Body of pancreas (tissue), 4 donors: ENCODE measurements around the gene CTPS1. TPM values are rescaled to one million over a fixed set of nuclear protein-coding genes. Genes with fewer than 3 reads are reported as not detected.

ENCODE experiments used
- ATAC-seq: fragments of 150-250 bp; one replicate; pipeline ENCODE4 v1.9.1; 2016
- DNase-seq, 4 donors: peaks; one replicate each; pipeline ENCODE4 v3.0.0-alpha.2; 2019
- H3K27ac ChIP-seq, 4 donors: fragments of 200-600 bp; sonication (generic); 1 replicate in 3 of 4; 2 replicates in 1 of 4; pipeline versions ENCODE4 v1.5.1 to v1.6.1; 2016 to 2019; ENCODE audit warnings: mild to moderate bottlenecking in 1 of 4, mixed read lengths in 1 of 4, moderate library complexity in 1 of 4
- H3K27me3 ChIP-seq, 2 donors: fragments of 200-600 bp; sonication (generic); one replicate each; pipeline ENCODE4 v1.6.0; 2016; ENCODE audit warnings: mild to moderate bottlenecking in 1 of 2
- H3K36me3 ChIP-seq, 2 donors: fragments of 200-600 bp; sonication (generic); replicated peaks in 1 of 2; 2 replicates each; pipeline ENCODE4 v1.5.1; 2016; ENCODE audit warnings: low read depth in 2 of 2; ENCODE audit not compliant: insufficient read depth in 1 of 2
- H3K4me1 ChIP-seq: fragments of 200-600 bp; sonication (generic); one replicate; pipeline ENCODE4 v1.6.0; 2016
- H3K4me3 ChIP-seq, 2 donors: fragments of 200-600 bp; sonication (generic); 1 replicate in 1 of 2; 2 replicates in 1 of 2; pipeline ENCODE4 v1.5.1; 2016 to 2019
- H3K9me3 ChIP-seq, 3 donors: fragments of 200-600 bp; sonication (generic); 1 replicate in 2 of 3; 2 replicates in 1 of 3; pipeline ENCODE4 v1.5.1; 2016
- CTCF ChIP-seq, 7 experiments: fragments of 450-650 bp in 4 of 7; fragments of 200-600 bp in 3 of 7; sonication (generic) in 3 of 7; IDR thresholded peaks; one replicate each; pipeline ENCODE4 v1.5.1; 2016 to 2019; ENCODE audit warnings: antibody characterized with exemption in 7 of 7
- POLR2A ChIP-seq, 3 donors: fragments of 450-650 bp; IDR thresholded peaks; one replicate each; pipeline ENCODE4 v1.6.1; 2016; ENCODE audit warnings: antibody characterized with exemption in 3 of 3, mild to moderate bottlenecking in 2 of 3
- WGBS, 2 donors: methylation state at CpG; one replicate each; pipeline ENCODE4 v1.1.5; 2017; 5-methylcytosine and 5-hydroxymethylcytosine counted together
- intact Hi-C: fragments of 100-400 bp; cut with DNase I; formaldehyde crosslinking; loops from one replicate; pipeline ENCODE4 v1.15.1; 2023
- total RNA-seq, 2 donors: library from RNA; depleted of rRNA; stranded (reverse); fragments of >200 nt; gene quantifications; one replicate each; pipeline ENCODE4 v1.1.0, GENCODE V29; 2016

CTPS1 gene
- total RNA-seq, 2 donors from 2014 or later = 8.9 to 13.0 TPM

GRCh38 chr1:41025979-41026819 is 46.7 kb downstream of the CTPS1 start:
- Histone ChIP-seq H3K36me3 (peaks cover 0 to 13% of the 10 kb centered on the region in 2 donors), H3K27ac (no peak overlapping the region), H3K9me3 (no peaks in the 10 kb centered on the region), H3K27me3 (no peaks in the 10 kb centered on the region), H3K4me1 (no peaks in the 10 kb centered on the region), H3K4me3 (no peak overlapping the region)
- intact Hi-C loops = no loop called here
- WGBS, 2 donors = 89 to 98% methylated on average over 4 of the region's 4 CpGs
- ATAC-seq (no peak), DNase-seq (no peak)
- TF ChIP-seq CTCF (IDR thresholded peaks at IDR 0.05) = no peak
- TF ChIP-seq POLR2A (IDR thresholded peaks at IDR 0.05) = no peak

GRCh38 chr1:41028034-41028642 is 48.6 kb downstream of the CTPS1 start:
- 93 to 95% methylated on average over 5 to 8 of the region's 10 CpGs for WGBS, 2 donors
- intact Hi-C loops = no loop called here

GRCh38 chr1:41030872-41031616 is 51.5 kb downstream of the CTPS1 start:
- Histone ChIP-seq H3K4me1 (peaks cover 3% of the 10 kb centered on the region), H3K9me3 (no peaks in the 10 kb centered on the region), H3K27me3 (no peaks in the 10 kb centered on the region), H3K4me3 (no peak overlapping the region), H3K36me3 (peaks cover 0 to 16% of the 10 kb centered on the region in 2 donors), H3K27ac (no peak overlapping the region)
- ATAC-seq = peak; percentile 58
- WGBS, 2 donors = 81 to 82% methylated on average over 8 of the region's 8 CpGs
- DNase-seq = no peak
- TF ChIP-seq CTCF (IDR thresholded peaks at IDR 0.05) (no peak), POLR2A (IDR thresholded peaks at IDR 0.05) (no peak)
- intact Hi-C loops = no loop called here

More at GRCh38 chr1:41028034-41028642, 48.6 kb downstream of the CTPS1 start:
- no peaks in the 10 kb centered on the region for H3K9me3 ChIP-seq
- no peak for TF ChIP-seq CTCF (IDR thresholded peaks at IDR 0.05)
- TF ChIP-seq POLR2A (IDR thresholded peaks at IDR 0.05) = no peak
- H3K27ac ChIP-seq = no peak overlapping the region
- no peak for DNase-seq
- H3K4me1 ChIP-seq = peaks cover 3% of the 10 kb centered on the region
- no peak for ATAC-seq
- no peaks in the 10 kb centered on the region for H3K27me3 ChIP-seq
- H3K36me3 ChIP-seq = peaks cover 0 to 16% of the 10 kb centered on the region in 2 donors
- no peak overlapping the region for H3K4me3 ChIP-seq

- WGBS, 2 donors = 92 to 94% methylated on average over 2 of the region's 2 CpGs
- Histone ChIP-seq H3K27me3 (no peaks in the 10 kb centered on the region), H3K9me3 (no peaks in the 10 kb centered on the region), H3K4me1 (peaks cover 3% of the 10 kb centered on the region), H3K36me3 (peaks cover 0 to 21% of the 10 kb centered on the region in 2 donors), H3K4me3 (no peak overlapping the region), H3K27ac (no peak overlapping the region)
- ATAC-seq (no peak), DNase-seq (no peak)
- intact Hi-C loops = no loop called here
- TF ChIP-seq POLR2A (IDR thresholded peaks at IDR 0.05) (no peak), CTCF (IDR thresholded peaks at IDR 0.05) (no peak)
Observed at GRCh38 chr1:41032147-41032546, 52.7 kb downstream of the CTPS1 start.
